Right lobe of liver (tissue), 4 donors: Measurements from ENCODE around the gene PRR19.

ENCODE experiments used
- CTCF ChIP-seq, 4 donors: fragments of 200-600 bp in 3 of 4; fragments of 450-650 bp in 1 of 4; IDR thresholded peaks; one replicate each; pipeline versions ENCODE4 v1.5.1 to v1.8.0; 2016 to 2022; ENCODE audit warnings: antibody characterized with exemption in 4 of 4, mild to moderate bottlenecking in 2 of 4
- POLR2A ChIP-seq: fragments of 450-650 bp; IDR thresholded peaks from one replicate; pipeline ENCODE4 v1.6.1; 2017; ENCODE audit warnings: antibody characterized with exemption, mild to moderate bottlenecking
- donor health status: DM: no; HTN: no; CAD: no.
- donor health status: DM: no; HTN: no; CAD: no.
- donor health status: DM: no; HTN: yes; CAD: no.

- no peak for TF ChIP-seq POLR2A
- no peak for TF ChIP-seq CTCF (IDR thresholded peaks at IDR 0.05)
Observed at GRCh38 chr19:42327381-42327780, 25.4 kb downstream of the PRR19 start.
